Measurements from ENCODE around the gene DYNLT2B. TPM values are rescaled to one million over a fixed set of nuclear protein-coding genes. Genes with fewer than 3 reads are reported as not detected.
"Not testable (repeated sequence)": the region's sequence is repeated elsewhere in the genome, so short reads cannot be mapped to it uniquely, and the experiment has no call there.

Gene DYNLT2B
- total RNA-seq: 10 to 100 TPM in 2 of 7 donors, 1 to 10 TPM in 5; 7.7 to 30.2 (median 9.5) TPM
- polyA plus RNA-seq: 10 to 100 TPM; 13.8 to 16.4 TPM
- long read RNA-seq, donor 1, partial matches to known transcripts: 0 of 3 reads
- long read RNA-seq, donor 1, other reads (novel, unspliced or antisense): 1 of 3 reads
- long read RNA-seq, donor 2, transcript TCTEX1D2-202 (5 exons, 603 nt): minor isoform, 18 of 54 reads
- long read RNA-seq, donor 2, transcript TCTEX1D2-201 (5 exons, 673 nt): major isoform, 26 of 54 reads
- long read RNA-seq, donor 2, partial matches to known transcripts: 0 of 54 reads
- long read RNA-seq, donor 2, other reads (novel, unspliced or antisense): 6 of 54 reads
- long read RNA-seq, donor 3, transcript TCTEX1D2-201 (5 exons, 673 nt): major isoform, 8 of 10 reads
- long read RNA-seq, donor 3, partial matches to known transcripts: 0 of 10 reads
- long read RNA-seq, donor 3, other reads (novel, unspliced or antisense): 2 of 10 reads

DNA sequence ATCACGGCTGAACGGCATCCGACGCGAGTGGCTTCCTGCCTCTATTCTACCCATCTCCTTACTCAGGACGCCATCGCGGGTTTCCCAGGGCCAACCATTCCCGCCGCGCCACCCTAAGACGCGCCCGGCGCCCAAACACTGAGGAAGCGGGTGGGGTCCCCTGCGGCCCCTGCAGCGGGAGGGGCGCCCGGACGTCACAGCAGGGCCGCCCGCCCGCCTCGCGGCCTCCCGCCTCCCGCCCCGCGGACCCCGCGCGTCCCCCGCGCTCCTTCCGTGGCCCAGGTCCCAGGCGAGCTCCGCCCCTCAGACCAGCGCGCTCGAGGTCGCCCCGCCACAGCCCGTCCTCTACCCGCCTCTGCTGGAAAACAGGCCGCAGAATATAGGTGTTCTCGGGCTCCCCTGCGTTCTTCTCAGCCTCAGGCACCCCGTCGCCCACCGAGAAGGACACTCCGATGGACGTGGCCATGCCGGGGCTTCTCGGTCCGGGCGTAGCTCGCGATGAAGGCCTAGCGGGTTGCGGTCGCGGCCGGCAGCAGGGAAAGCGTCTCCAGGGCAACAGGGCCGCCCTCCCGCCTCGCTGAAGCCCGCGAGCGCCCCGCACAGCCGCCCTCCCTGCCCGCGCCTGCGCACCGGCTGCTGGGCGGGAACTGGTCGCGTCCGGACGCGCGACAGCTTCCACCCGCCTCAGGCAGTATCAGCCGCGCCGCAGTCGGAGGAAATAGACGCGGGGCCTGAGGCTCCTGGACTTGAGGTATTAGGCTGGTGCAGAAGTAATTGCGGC is at the start of gene DYNLT2B:
Gene DYNLT2B (minus strand): TSS at position 554 of the 781 bp plus-strand sequence. CDS start 88 bp downstream, at position 466.
- WGBS, 3 donors: 0 to 1% (median 1%) methylated on average over 63 to 92 of the region's 92 CpGs
- TF ChIP-seq POLR2A (IDR thresholded peaks at IDR 0.05): peak; percentile 48
- no peak for TF ChIP-seq EP300 (IDR thresholded peaks at IDR 0.05)
- TF ChIP-seq, protein P1, sequence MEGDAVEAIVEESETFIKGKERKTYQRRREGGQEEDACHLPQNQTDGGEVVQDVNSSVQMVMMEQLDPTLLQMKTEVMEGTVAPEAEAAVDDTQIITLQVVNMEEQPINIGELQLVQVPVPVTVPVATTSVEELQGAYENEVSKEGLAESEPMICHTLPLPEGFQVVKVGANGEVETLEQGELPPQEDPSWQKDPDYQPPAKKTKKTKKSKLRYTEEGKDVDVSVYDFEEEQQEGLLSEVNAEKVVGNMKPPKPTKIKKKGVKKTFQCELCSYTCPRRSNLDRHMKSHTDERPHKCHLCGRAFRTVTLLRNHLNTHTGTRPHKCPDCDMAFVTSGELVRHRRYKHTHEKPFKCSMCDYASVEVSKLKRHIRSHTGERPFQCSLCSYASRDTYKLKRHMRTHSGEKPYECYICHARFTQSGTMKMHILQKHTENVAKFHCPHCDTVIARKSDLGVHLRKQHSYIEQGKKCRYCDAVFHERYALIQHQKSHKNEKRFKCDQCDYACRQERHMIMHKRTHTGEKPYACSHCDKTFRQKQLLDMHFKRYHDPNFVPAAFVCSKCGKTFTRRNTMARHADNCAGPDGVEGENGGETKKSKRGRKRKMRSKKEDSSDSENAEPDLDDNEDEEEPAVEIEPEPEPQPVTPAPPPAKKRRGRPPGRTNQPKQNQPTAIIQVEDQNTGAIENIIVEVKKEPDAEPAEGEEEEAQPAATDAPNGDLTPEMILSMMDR (IDR thresholded peaks at IDR 0.05): peak in 1 of 3 donors; percentile 6
- H3K27me3 ChIP-seq: no peaks in the 10 kb centered on the region

DNA sequence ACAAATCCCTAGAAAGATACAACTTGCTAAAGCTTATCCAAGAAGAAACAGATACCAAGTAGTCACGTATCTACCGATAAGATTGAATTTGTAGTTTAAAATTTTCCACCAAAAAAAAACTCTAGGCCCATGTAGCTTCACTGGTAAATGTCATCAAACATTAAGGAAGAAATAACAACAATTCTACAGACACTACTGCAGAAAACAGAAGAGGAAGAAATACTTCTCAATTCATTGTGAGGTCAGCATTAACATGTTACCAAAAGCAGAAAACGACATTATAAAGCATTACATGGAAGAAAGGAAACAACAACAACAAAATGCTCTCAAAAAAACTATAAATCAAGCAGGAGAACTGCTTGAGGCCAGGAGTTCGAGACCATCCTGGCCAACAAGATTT is 47.7 kb upstream of the DYNLT2B start:
- no peaks in the 10 kb centered on the region for H3K36me3 ChIP-seq
- no peaks in the 10 kb centered on the region for H3K9me3 ChIP-seq
- intact Hi-C loops (cut with DNase I): no loop called here
- H3K27ac ChIP-seq: no peak overlapping the region
- no peaks in the 10 kb centered on the region for H3K27me3 ChIP-seq
- 88 to 93% (median 91%) methylated on average over 4 of the region's 4 CpGs for WGBS, 3 donors
- H3K4me1 ChIP-seq (ENCODE audit: insufficient read depth): no peaks in the 10 kb centered on the region
- no peak for DNase-seq
- H3K4me3 ChIP-seq: no peak overlapping the region
- TF ChIP-seq, protein P1 (IDR thresholded peaks at IDR 0.05): no peak
- TF ChIP-seq POLR2A (IDR thresholded peaks at IDR 0.05) (no peak), EP300 (IDR thresholded peaks at IDR 0.05) (no peak)

More for the DNA sequence above, at the start of gene DYNLT2B:
- peak; percentile 85 to 91 (median 87) for DNase-seq
- no peaks in the 10 kb centered on the region for H3K4me1 ChIP-seq (ENCODE audit: insufficient read depth)
- intact Hi-C loops (cut with DNase I): loop anchor here in 1 of 4 donors (10.0 kb wide), 1 partner anchor 187 kb away; the partner anchor contains the start of gene RNF168
- H3K36me3 ChIP-seq: no peaks in the 10 kb centered on the region
- H3K4me3 ChIP-seq: peak within 1 kb of the TSS; percentile 91
- no peaks in the 10 kb centered on the region for H3K9me3 ChIP-seq
- peak within 1 kb of the TSS; percentile 85 to 99 for H3K27ac ChIP-seq

DNA sequence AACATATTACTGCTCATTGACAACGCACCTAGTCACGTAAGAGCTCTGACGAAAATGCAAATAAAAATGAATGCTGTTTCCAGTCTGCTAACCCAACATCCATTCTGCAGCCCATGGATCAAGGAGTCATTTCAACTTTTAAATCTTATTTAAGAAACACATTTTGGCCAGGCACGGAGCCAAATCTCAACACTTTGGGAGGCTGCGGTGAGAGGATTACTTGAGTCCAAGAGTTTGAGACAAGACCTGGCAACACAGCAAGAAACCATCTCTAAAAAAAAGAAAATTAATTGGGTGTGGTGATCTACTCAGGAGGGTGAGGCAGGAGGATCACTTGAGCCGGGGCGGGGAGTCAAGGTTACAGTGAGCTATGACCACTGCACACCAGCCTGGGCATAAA is 42.5 kb upstream of the DYNLT2B start:
- Histone ChIP-seq H3K9me3 (no peaks in the 10 kb centered on the region), H3K4me3 (no peak overlapping the region), H3K36me3 (no peaks in the 10 kb centered on the region), H3K27ac (no peak overlapping the region), H3K27me3 (no peaks in the 10 kb centered on the region), H3K4me1 (ENCODE audit: insufficient read depth) (peaks cover 2% of the 10 kb centered on the region)
- intact Hi-C loops (cut with DNase I): no loop called here
- no peak for DNase-seq
- WGBS, 3 donors: 63 to 81% (median 70%) methylated on average over 7 of the region's 7 CpGs
- TF ChIP-seq EP300 (IDR thresholded peaks at IDR 0.05): no peak
- TF ChIP-seq POLR2A (IDR thresholded peaks at IDR 0.05): no peak
- TF ChIP-seq, protein P1 (IDR thresholded peaks at IDR 0.05): no peak

DNA sequence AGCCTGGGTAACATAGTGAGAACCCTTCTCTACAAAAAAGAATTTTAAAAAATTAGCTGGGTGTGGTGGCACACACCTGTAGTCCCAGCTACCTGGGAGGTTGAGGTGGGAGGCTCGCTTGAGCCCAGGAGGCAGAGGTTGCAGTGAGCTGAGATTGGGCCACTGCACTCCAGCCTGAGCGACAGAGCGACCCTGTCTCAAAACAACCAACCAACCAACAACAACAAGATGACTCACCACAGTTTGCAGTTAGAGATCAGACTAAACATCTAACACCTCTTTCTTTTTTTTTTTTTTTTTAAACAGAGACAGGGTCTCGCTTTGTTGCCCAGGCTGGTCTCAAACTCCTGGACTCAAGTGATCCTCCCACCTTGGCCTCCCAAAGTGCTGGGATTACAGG is 40.5 kb upstream of the DYNLT2B start:
- H3K9me3 ChIP-seq; H3K4me3 ChIP-seq; intact Hi-C loops (cut with DNase I); H3K4me1 ChIP-seq (ENCODE audit: insufficient read depth); H3K27ac ChIP-seq; DNase-seq; H3K36me3 ChIP-seq; H3K27me3 ChIP-seq: not testable (repeated sequence)
- 92 to 96% (median 93%) methylated on average over 4 of the region's 4 CpGs for WGBS, 3 donors
